Measurements from ENCODE around the gene GSN.

GSN gene

GRCh38 chr9:121326130-121326838, 58.3 kb downstream of the GSN start:
- DNase-seq: no peak

GRCh38 chr9:121326901-121327613, 59.1 kb downstream of the GSN start:
- DNase-seq: no peak

- DNase-seq: no peak
These were observed 60.5 kb downstream of the GSN start for GRCh38 chr9:121328476-121328875.

- no peak for DNase-seq
These were observed 61.1 kb downstream of the GSN start for GRCh38 chr9:121328876-121329681.

GRCh38 chr9:121331549-121331948, 63.6 kb downstream of the GSN start:
- no peak for DNase-seq

- DNase-seq: no peak
These were observed 64.2 kb downstream of the GSN start for GRCh38 chr9:121331992-121332685.

GRCh38 chr9:121333950-121334773, 66.2 kb downstream of the GSN start:
- no peak for DNase-seq

GRCh38 chr9:121336665-121337064, 68.7 kb downstream of the GSN start:
- DNase-seq: no peak

GRCh38 chr9:121339437-121339836, 71.5 kb downstream of the GSN start:
- no peak for DNase-seq

GRCh38 chr9:121340676-121341392, 72.9 kb downstream of the GSN start:
- DNase-seq: no peak

GRCh38 chr9:121344184-121344583, 76.2 kb downstream of the GSN start:
- no peak for DNase-seq

- DNase-seq: no peak
These were observed 77.1 kb downstream of the GSN start for GRCh38 chr9:121345070-121345469.

GRCh38 chr9:121348221-121348620, 80.3 kb downstream of the GSN start:
- DNase-seq: no peak

- no peak for DNase-seq
These were observed 81.0 kb downstream of the GSN start for GRCh38 chr9:121349009-121349408.

- DNase-seq: no peak
These were observed 82.1 kb downstream of the GSN start for GRCh38 chr9:121350036-121350435.

GRCh38 chr9:121350993-121351561, 83.1 kb downstream of the GSN start:
- no peak for DNase-seq

- DNase-seq: peak; percentile 35
These were observed 85.5 kb downstream of the GSN start for GRCh38 chr9:121353241-121354061.

- no peak for DNase-seq
These were observed 86.2 kb downstream of the GSN start for GRCh38 chr9:121354141-121354540.

GRCh38 chr9:121354762-121355161, 86.8 kb downstream of the GSN start:
- no peak for DNase-seq

- DNase-seq: no peak
These were observed 89.0 kb downstream of the GSN start for GRCh38 chr9:121357011-121357410.

Data from effector CD4-positive, alpha-beta T cell (primary cell).